Mesothelial cell of epicardium (in vitro differentiated cells): ENCODE measurements around the gene OVOL2. TPM values are rescaled to one million over a fixed set of nuclear protein-coding genes. Genes with fewer than 3 reads are reported as not detected.

Experiments
- DNase-seq, 2 experiments: peaks; one replicate each; pipeline ENCODE4 v3.0.0; 2021; ENCODE audit warnings: low spot score in 2 of 2; ENCODE audit not compliant: unreplicated experiment in 2 of 2
- H3K27ac Mint-ChIP-seq: 2 replicates; pipeline ENCODE4 v1.8.0; 2021; ENCODE audit warnings: mixed read lengths
- H3K27me3 Mint-ChIP-seq: 2 replicates; pipeline ENCODE4 v1.8.0; 2021; ENCODE audit warnings: low read depth, mixed read lengths
- H3K36me3 Mint-ChIP-seq: 2 replicates; pipeline ENCODE4 v1.8.0; 2021; ENCODE audit warnings: mixed read lengths
- H3K4me1 Mint-ChIP-seq: 2 replicates; pipeline ENCODE4 v1.8.0; 2021; ENCODE audit warnings: mixed read lengths
- H3K4me3 Mint-ChIP-seq: 2 replicates; pipeline ENCODE4 v1.8.0; 2021; ENCODE audit warnings: mild to moderate bottlenecking, moderate library complexity, mixed read lengths
- H3K9me3 Mint-ChIP-seq: 2 replicates; pipeline ENCODE4 v1.8.0; 2021; ENCODE audit warnings: mixed read lengths
- CTCF ChIP-seq: fragments of 200-600 bp; sonication (generic); IDR thresholded peaks from one replicate; pipeline ENCODE4 v1.5.0; 2021; ENCODE audit warnings: antibody characterized with exemption; ENCODE audit not compliant: unreplicated experiment
- total RNA-seq: library from RNA; stranded (reverse); gene quantifications from 3 replicates; pipeline ENCODE4 v1.2.1, GENCODE V29; 2021

OVOL2 gene
- total RNA-seq, 1 donor from 2014 or later, result 7.3 TPM

DNA sequence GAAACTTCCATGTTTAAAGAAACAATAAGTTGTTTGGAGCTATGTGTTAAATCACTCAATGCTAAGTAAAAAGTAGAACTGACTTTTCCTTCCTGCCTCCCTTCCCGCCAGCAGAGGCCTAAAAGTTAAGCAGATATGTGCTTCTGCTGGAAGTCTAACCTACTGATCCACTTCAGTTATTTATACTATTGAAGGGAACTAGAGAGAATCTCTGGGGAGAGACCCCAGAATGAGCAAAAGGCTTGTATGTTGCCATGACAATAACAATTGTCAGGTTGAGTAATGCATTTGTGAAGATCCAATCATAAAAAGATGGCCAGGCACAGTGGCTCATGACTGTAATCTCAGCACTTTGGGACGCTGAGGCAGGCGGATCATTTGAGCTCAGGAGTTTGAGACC, 64.2 kb downstream of the OVOL2 start:
- H3K4me3 Mint-ChIP-seq, result no peak overlapping the region
- peaks cover 7% of the 10 kb centered on the region for H3K4me1 Mint-ChIP-seq
- H3K36me3 Mint-ChIP-seq, result peaks cover 6% of the 10 kb centered on the region
- TF ChIP-seq CTCF, result no peak
- H3K27ac Mint-ChIP-seq, result no peak overlapping the region
- no peak for DNase-seq
- H3K27me3 Mint-ChIP-seq, result no peaks in the 10 kb centered on the region
- no peaks in the 10 kb centered on the region for H3K9me3 Mint-ChIP-seq

DNA sequence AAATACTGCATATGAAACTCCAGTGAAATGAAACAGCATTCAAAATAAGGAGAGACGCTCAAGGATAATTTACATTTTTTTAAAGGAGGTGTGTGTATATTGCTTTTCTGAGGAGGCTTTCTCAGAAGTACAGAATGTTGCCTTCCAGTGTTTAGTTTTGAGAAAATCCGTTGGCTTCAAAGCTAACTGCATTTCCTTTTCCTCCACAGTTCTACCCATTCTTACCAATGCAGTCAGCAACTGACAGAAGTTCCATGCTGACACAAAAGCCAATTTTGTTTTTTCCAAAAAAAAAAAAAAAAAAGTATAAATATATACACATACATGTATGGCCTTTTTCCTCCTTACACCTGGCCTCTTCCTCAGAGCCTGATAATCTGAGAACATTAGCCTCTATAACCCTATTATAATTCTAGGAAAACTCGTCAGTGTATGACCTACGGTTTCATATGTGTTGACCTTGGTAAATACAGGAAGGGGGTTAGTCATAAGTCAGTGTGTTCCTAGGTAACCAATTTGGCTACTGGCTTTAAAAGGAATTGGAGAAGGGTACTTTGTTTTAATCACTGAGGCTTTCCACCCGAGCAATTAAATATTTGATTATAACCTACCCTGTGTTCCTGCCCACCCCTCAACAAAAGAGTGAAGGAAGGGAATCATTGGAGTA, 64.7 kb downstream of the OVOL2 start:
- no peak for TF ChIP-seq CTCF
- H3K4me3 Mint-ChIP-seq, result no peak overlapping the region
- H3K27ac Mint-ChIP-seq, result no peak overlapping the region
- peaks cover 6% of the 10 kb centered on the region for H3K36me3 Mint-ChIP-seq
- no peaks in the 10 kb centered on the region for H3K9me3 Mint-ChIP-seq
- H3K27me3 Mint-ChIP-seq, result no peaks in the 10 kb centered on the region
- peaks cover 7% of the 10 kb centered on the region for H3K4me1 Mint-ChIP-seq
- no peak for DNase-seq

- H3K27ac Mint-ChIP-seq, result no peak overlapping the region
- peaks cover 7% of the 10 kb centered on the region for H3K4me1 Mint-ChIP-seq
- H3K27me3 Mint-ChIP-seq, result no peaks in the 10 kb centered on the region
- H3K36me3 Mint-ChIP-seq, result peaks cover 8% of the 10 kb centered on the region
- no peak for TF ChIP-seq CTCF
- H3K4me3 Mint-ChIP-seq, result no peak overlapping the region
- H3K9me3 Mint-ChIP-seq, result no peaks in the 10 kb centered on the region
- no peak for DNase-seq
These were observed 65.5 kb downstream of the OVOL2 start for GRCh38 chr20:17992224-17992637.

GRCh38 chr20:17990278-17990972, 67.3 kb downstream of the OVOL2 start:
- no peaks in the 10 kb centered on the region for H3K4me1 Mint-ChIP-seq
- H3K27ac Mint-ChIP-seq, result no peak overlapping the region
- no peak overlapping the region for H3K4me3 Mint-ChIP-seq
- TF ChIP-seq CTCF, result no peak
- no peaks in the 10 kb centered on the region for H3K27me3 Mint-ChIP-seq
- no peak for DNase-seq
- peaks cover 8% of the 10 kb centered on the region for H3K36me3 Mint-ChIP-seq
- no peaks in the 10 kb centered on the region for H3K9me3 Mint-ChIP-seq

GRCh38 chr20:17987988-17988387, 69.7 kb downstream of the OVOL2 start:
- TF ChIP-seq CTCF, result no peak
- DNase-seq, result no peak
- Mint-ChIP-seq H3K4me1 (no peaks in the 10 kb centered on the region), H3K36me3 (peaks cover 8% of the 10 kb centered on the region), H3K27ac (no peak overlapping the region), H3K4me3 (no peak overlapping the region), H3K9me3 (no peaks in the 10 kb centered on the region), H3K27me3 (no peaks in the 10 kb centered on the region)
